Ovary (tissue), 9 donors: Measurements from ENCODE around the gene SLC7A10. TPM values are rescaled to one million over a fixed set of nuclear protein-coding genes. Genes with fewer than 3 reads are reported as not detected.

Experiments used
- DNase-seq, 5 donors: peaks; one replicate each; pipeline ENCODE4 v3.0.0-alpha.2; 2019 to 2020
- H3K27ac ChIP-seq, 2 donors: fragments of 200-600 bp; one replicate each; pipeline versions ENCODE4 v1.5.1 to v1.8.0; 2019 to 2022
- H3K27me3 ChIP-seq: fragments of 200-600 bp; one replicate; pipeline ENCODE4 v1.8.0; 2022
- H3K36me3 ChIP-seq: fragments of 200-600 bp; sonication (generic); one replicate; pipeline ENCODE4 v1.5.1; 2019
- H3K4me1 ChIP-seq: one replicate; pipeline ENCODE4 v1.8.1; 2013; ENCODE audit warnings: mild to moderate bottlenecking, moderate library complexity; ENCODE audit not compliant: insufficient read depth
- H3K4me3 ChIP-seq: fragments of 200-600 bp; sonication (generic); one replicate; pipeline ENCODE4 v1.5.1; 2017
- H3K9me3 ChIP-seq, 2 donors: fragments of 200-600 bp in 1 of 2; sonication (generic) in 1 of 2; one replicate each; pipeline versions ENCODE4 v1.5.1 to v1.8.1; 2013 to 2019; ENCODE audit warnings: mild to moderate bottlenecking in 1 of 2, moderate library complexity in 1 of 2
- CTCF ChIP-seq, 3 donors: fragments of 450-650 bp in 2 of 3; fragments of 200-600 bp in 1 of 3; IDR thresholded peaks; one replicate each; pipeline versions ENCODE4 v1.5.1 to v1.8.0; 2016 to 2022; ENCODE audit warnings: antibody characterized with exemption in 3 of 3, mild to moderate bottlenecking in 1 of 3
- EP300 ChIP-seq: sonication (generic); formaldehyde crosslinking; IDR thresholded peaks from one replicate; pipeline ENCODE4 v1.6.1; 2017; ENCODE audit warnings: antibody characterized with exemption
- POLR2A ChIP-seq: fragments of 450-650 bp; IDR thresholded peaks from one replicate; pipeline ENCODE4 v1.6.1; 2017; ENCODE audit warnings: antibody characterized with exemption, mild to moderate bottlenecking, moderate library complexity
- WGBS, 3 donors: extraction: QIAGEN DNeasy Blood & Tissue Kit in 1 of 3; methylation state at CpG; one replicate each; pipeline versions ENCODE4 v1.1.5 to v1.1.7; 2013 to 2017; 5-methylcytosine and 5-hydroxymethylcytosine counted together
- intact Hi-C, 4 donors: fragments of 100-400 bp; cut with DNase I; formaldehyde crosslinking; loops; one replicate each; pipeline versions ENCODE4 v1.11.0 to v1.15.1; 2022 to 2023
- polyA plus RNA-seq, 2 donors: library from polyadenylated mRNA; stranded (reverse); fragments of 200-250 nt in 1 of 2; fragments of 350-450 nt in 1 of 2; fragmentation: Illumina TruSeq in 1 of 2; extraction: RNeasy Lipid Tissue Mini Kit (QIAGEN cat#74804) in 1 of 2; gene quantifications; one replicate each; pipeline ENCODE4 v1.2.3, GENCODE V29; 2013 to 2014
- total RNA-seq, 7 donors: library from RNA; depleted of rRNA in 2 of 7; stranded (reverse); fragments of >200 nt in 2 of 7; fragmentation: NEBNext Ultra II Directional in 3 of 7; extraction: Animal tissue kit (Norgen Biotek cat#: 25700) in 3 of 7; gene quantifications; one replicate each; pipeline versions ENCODE4 v1.1.0 to v1.2.4, GENCODE V29; 2016 to 2023
- donor health status: DM: no; HTN: no; CAD: no; lungs with moderate emphysema.
- donor health status: DM: no; HTN: no; CAD: no.
- donor health status: Bipolar disorder and iron deficiency.
- donor health status: DM: yes; HTN: yes; CAD: no.
- donor health status: DM: no; HTN: no; CAD: no.
- donor health status: DM: yes; HTN: yes; CAD: no.

Gene SLC7A10
- total and polyA plus RNA-seq, 9 donors: not detected

- DNase-seq: no peak
- Histone ChIP-seq H3K36me3 (no peaks in the 10 kb centered on the region), H3K4me3 (no peak overlapping the region), H3K27me3 (no peaks in the 10 kb centered on the region), H3K9me3 (no peaks in the 10 kb centered on the region), H3K4me1 (no peaks in the 10 kb centered on the region), H3K27ac (no peak overlapping the region)
- no peak for TF ChIP-seq EP300
- intact Hi-C loops: no loop called here
- WGBS, 3 donors: 60 to 81% (median 67%) methylated on average over 12 of the region's 12 CpGs
Measured at GRCh38 chr19:33216198-33216830, 9.3 kb downstream of the SLC7A10 start.

GRCh38 chr19:33215438-33216197 is 10.0 kb downstream of the SLC7A10 start:
- TF ChIP-seq POLR2A (no peak), CTCF (IDR thresholded peaks at IDR 0.05) (no peak), EP300 (no peak)
- H3K4me1 ChIP-seq: no peaks in the 10 kb centered on the region
- no peak overlapping the region for H3K4me3 ChIP-seq
- H3K27ac ChIP-seq: no peak overlapping the region
- H3K9me3 ChIP-seq: no peaks in the 10 kb centered on the region
- H3K27me3 ChIP-seq: no peaks in the 10 kb centered on the region
- no peak for DNase-seq
- intact Hi-C loops: no loop called here
- WGBS, 3 donors: 82 to 89% (median 86%) methylated on average over 19 of the region's 19 CpGs
- H3K36me3 ChIP-seq: no peaks in the 10 kb centered on the region

DNA sequence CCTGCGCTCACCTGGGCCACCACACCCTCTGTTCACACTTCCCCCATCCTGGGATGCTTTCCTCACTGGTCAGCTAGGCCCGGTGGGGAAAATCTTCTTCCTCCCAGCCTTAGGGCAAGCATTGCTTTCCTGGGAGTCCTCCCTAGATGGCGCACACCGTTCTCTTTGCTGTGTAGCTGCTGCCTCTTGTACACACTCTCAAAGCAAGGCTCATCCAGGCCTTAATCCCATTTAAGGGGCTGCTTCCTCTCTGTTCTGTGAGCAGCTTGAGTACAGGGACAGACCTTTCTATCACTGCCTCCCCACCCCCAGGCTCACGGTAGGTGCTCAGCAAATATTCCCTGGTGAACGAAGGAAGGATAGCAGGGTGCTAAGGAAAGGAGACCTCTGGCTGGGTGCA is 11.1 kb downstream of the SLC7A10 start:
- no peaks in the 10 kb centered on the region for H3K9me3 ChIP-seq
- 47 to 56% (median 49%) methylated on average over 6 of the region's 6 CpGs for WGBS, 3 donors
- H3K27me3 ChIP-seq: no peaks in the 10 kb centered on the region
- no peak for DNase-seq
- H3K4me1 ChIP-seq: no peaks in the 10 kb centered on the region
- no peaks in the 10 kb centered on the region for H3K36me3 ChIP-seq
- intact Hi-C loops: no loop called here
- no peak for TF ChIP-seq EP300
- no peak for TF ChIP-seq POLR2A
- no peak for TF ChIP-seq CTCF (IDR thresholded peaks at IDR 0.05)
- no peak overlapping the region for H3K4me3 ChIP-seq
- no peak overlapping the region for H3K27ac ChIP-seq

DNA sequence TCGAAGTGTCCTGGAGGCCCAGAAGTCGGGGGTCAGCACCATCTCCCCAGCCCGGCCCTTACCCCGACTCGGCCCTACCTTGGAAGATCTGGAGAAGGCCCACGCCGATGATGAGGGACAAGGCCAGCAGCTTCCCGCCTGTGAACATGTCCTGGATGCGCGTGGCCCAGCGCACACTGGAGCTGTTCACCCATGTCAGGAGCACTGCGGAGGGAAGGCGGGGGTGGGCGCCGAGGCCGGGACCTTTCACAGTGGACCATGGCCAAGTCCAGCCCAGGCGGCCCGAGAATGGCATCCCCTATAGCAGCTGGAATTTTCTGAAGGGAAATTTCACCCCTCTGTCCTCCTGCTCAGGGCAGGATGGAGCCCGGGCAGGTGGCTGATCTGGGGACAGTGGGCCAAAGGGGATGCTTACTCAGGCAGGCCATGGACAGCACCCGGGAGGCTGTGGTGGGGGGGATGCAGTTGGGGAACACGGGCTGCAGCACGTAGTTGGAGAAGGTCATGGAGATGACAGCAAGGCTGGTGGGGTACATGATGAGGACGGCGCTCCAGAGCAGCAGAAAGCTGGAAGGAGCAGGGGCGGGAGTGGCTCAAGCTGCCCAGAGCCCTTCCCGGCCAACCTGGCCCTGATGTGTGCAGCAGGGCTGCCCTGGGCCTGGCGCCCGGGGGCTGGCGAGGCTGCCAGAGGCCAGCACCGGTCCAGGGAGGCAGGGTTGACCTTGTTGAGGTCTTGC is 13.0 kb downstream of the SLC7A10 start:
- DNase-seq: no peak
- intact Hi-C loops: no loop called here
- H3K4me1 ChIP-seq: no peaks in the 10 kb centered on the region
- H3K27ac ChIP-seq: no peak overlapping the region
- H3K36me3 ChIP-seq: no peaks in the 10 kb centered on the region
- H3K27me3 ChIP-seq: no peaks in the 10 kb centered on the region
- no peaks in the 10 kb centered on the region for H3K9me3 ChIP-seq
- TF ChIP-seq POLR2A: no peak
- TF ChIP-seq CTCF (IDR thresholded peaks at IDR 0.05): no peak
- no peak for TF ChIP-seq EP300
- 70 to 83% (median 78%) methylated on average over 29 to 30 of the region's 30 CpGs for WGBS, 3 donors
- no peak overlapping the region for H3K4me3 ChIP-seq
